GM23248 (cell line): ENCODE measurements around the gene PRDM16. TPM values are rescaled to one million over a fixed set of nuclear protein-coding genes. Genes with fewer than 3 reads are reported as not detected.

ENCODE experiments used
- DNase-seq: peaks from one replicate; pipeline ENCODE4 v3.0.0-alpha.2; 2015
- H2AFZ ChIP-seq: fragments of 200-600 bp; sonication (generic); 2 replicates; pipeline ENCODE4 v1.6.1; 2016; ENCODE audit warnings: antibody characterized with exemption
- H3F3A ChIP-seq: fragments of 200-600 bp; sonication (generic); 2 replicates; pipeline ENCODE4 v1.6.1; 2016; ENCODE audit warnings: mild to moderate bottlenecking, antibody characterized with exemption, mixed run types; ENCODE audit not compliant: insufficient read depth
- H3K27ac ChIP-seq: fragments of 200-600 bp; sonication (generic); 2 replicates; pipeline ENCODE4 v1.5.1; 2016; ENCODE audit warnings: mild to moderate bottlenecking
- H3K27me3 ChIP-seq: fragments of 200-600 bp; sonication (generic); replicated peaks from 2 replicates; pipeline ENCODE4 v1.6.1; 2016; ENCODE audit warnings: mild to moderate bottlenecking; ENCODE audit not compliant: insufficient read depth
- H3K36me3 ChIP-seq: fragments of 200-600 bp; sonication (generic); 2 replicates; pipeline ENCODE4 v1.6.1; 2016; ENCODE audit warnings: low read depth, mild to moderate bottlenecking
- H3K4me1 ChIP-seq: fragments of 200-600 bp; sonication (generic); 2 replicates; pipeline ENCODE4 v1.6.1; 2016; ENCODE audit warnings: mild to moderate bottlenecking; ENCODE audit not compliant: insufficient read depth
- H3K4me2 ChIP-seq: fragments of 200-600 bp; sonication (generic); one replicate; pipeline ENCODE4 v1.6.1; 2016; ENCODE audit warnings: mild to moderate bottlenecking; ENCODE audit not compliant: unreplicated experiment
- H3K4me3 ChIP-seq: fragments of 200-600 bp; sonication (generic); 2 replicates; pipeline ENCODE4 v1.5.1; 2016; ENCODE audit warnings: mild to moderate bottlenecking
- H3K79me2 ChIP-seq: fragments of 200-600 bp; sonication (generic); 2 replicates; pipeline ENCODE4 v1.6.1; 2016; ENCODE audit warnings: mild to moderate bottlenecking; ENCODE audit not compliant: insufficient read depth
- H3K9ac ChIP-seq: fragments of 200-600 bp; sonication (generic); 2 replicates; pipeline ENCODE4 v1.6.1; 2016; ENCODE audit warnings: mild to moderate bottlenecking
- H3K9me2 ChIP-seq: fragments of 200-600 bp; sonication (generic); 2 replicates; pipeline ENCODE4 v1.6.1; 2016; ENCODE audit warnings: mixed run types, mild to moderate bottlenecking, moderate library complexity; ENCODE audit not compliant: insufficient read depth
- H3K9me3 ChIP-seq: fragments of 200-600 bp; sonication (generic); one replicate; pipeline ENCODE4 v1.6.1; 2017; ENCODE audit warnings: low read depth
- H4K20me1 ChIP-seq: fragments of 200-600 bp; sonication (generic); 2 replicates; pipeline ENCODE4 v1.6.0; 2016; ENCODE audit not compliant: insufficient read depth
- EZH2 ChIP-seq: fragments of 200-600 bp; sonication (generic); IDR thresholded peaks from 2 replicates; pipeline ENCODE4 v1.6.1; 2018; ENCODE audit warnings: antibody characterized with exemption, mild to moderate bottlenecking; ENCODE audit not compliant: insufficient read depth, poor library complexity, severe bottlenecking
- EZH2phosphoT487 ChIP-seq: fragments of 200-600 bp; sonication (generic); IDR thresholded peaks from 2 replicates; pipeline ENCODE4 v1.6.1; 2018; ENCODE audit warnings: antibody characterized with exemption, moderate library complexity, mild to moderate bottlenecking, low read depth; ENCODE audit not compliant: insufficient read depth
- WGBS, 2 experiments: methylation state at CpG; one replicate each; pipeline ENCODE4 v1.1.6; 2015 to 2017; ENCODE audit warnings: low lambda C conversion rate in 2 of 2, low coverage in 1 of 2; ENCODE audit errors: missing lambda C conversion rate in 2 of 2; 5-methylcytosine and 5-hydroxymethylcytosine counted together
- in situ Hi-C: fragments of 300-500 bp; cut with MboI; formaldehyde crosslinking; loops from 2 replicates; pipeline ENCODE4 v1.15.0; 2020
- polyA plus RNA-seq: library from polyadenylated mRNA; unstranded; fragments of >200 nt; fragmentation: Nextera tagmentation; extraction: Ambion mirVana; gene quantifications from 2 replicates; pipeline ENCODE4 v1.2.1, GENCODE V29; 2016
- total RNA-seq: library from RNA; depleted of rRNA; stranded (reverse); fragments of >200 nt; shearing (Covaris generic); gene quantifications from 2 replicates; pipeline ENCODE4 v1.2.3, GENCODE V29; 2014

The PRDM16 gene
- total and polyA plus RNA-seq, 2 experiments from 2014 or later, result 0.18 TPM; not detected in 1

DNA sequence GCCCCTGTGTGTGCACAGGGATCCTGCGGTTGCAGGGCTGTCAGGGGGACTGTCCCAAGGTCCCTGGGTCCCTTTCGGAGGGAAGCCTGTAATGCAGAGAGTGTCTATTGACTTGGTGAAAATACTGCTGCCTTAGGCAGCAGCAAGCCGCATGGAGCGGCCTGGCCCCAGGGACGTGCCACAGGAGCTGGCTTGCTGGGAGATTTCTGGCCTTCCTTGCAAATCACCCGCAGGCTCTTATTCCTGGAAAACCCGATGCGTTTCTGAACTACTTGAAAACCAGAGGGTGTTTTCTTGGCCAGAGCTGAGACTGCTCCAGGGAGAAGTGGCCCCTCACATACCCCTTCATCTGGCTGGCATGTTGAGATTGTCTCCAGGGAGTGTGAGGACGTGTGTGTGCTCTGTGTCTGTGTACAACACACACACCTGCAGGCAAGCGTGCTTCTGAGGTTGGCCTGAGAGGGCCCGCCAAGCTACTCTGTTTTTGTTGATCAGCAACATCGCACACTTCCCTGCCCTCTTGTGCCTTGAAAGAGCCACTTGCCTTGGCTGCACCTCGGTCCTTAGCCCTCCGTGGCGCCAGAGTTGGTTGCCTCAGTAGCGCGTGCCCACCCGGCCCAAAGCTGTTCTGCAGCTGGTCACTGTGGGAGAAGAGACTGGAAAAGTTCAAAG lies 10.5 kb downstream of the PRDM16 start:
- no peaks in the 10 kb centered on the region for H3F3A ChIP-seq
- no peak overlapping the region for H3K4me3 ChIP-seq
- WGBS, 2 experiments, result 56 to 63% methylated on average over 18 of the region's 18 CpGs
- TF ChIP-seq EZH2phosphoT487 (no peak), EZH2 (no peak)
- H4K20me1 ChIP-seq, result no peaks in the 10 kb centered on the region
- H3K4me2 ChIP-seq, result no peak overlapping the region
- H3K9me3 ChIP-seq, result no peaks in the 10 kb centered on the region
- peaks cover 22% of the 10 kb centered on the region; the same call in 1 of the 2 replicates for H3K27me3 ChIP-seq
- H3K9me2 ChIP-seq, result no peaks in the 10 kb centered on the region
- no peak overlapping the region for H3K9ac ChIP-seq
- H3K36me3 ChIP-seq, result no peaks in the 10 kb centered on the region
- no peaks in the 10 kb centered on the region for H3K79me2 ChIP-seq
- in situ Hi-C loops, result no loop called here
- no peak for DNase-seq
- H2AFZ ChIP-seq, result no peak overlapping the region
- no peaks in the 10 kb centered on the region for H3K4me1 ChIP-seq
- no peak overlapping the region for H3K27ac ChIP-seq

DNA sequence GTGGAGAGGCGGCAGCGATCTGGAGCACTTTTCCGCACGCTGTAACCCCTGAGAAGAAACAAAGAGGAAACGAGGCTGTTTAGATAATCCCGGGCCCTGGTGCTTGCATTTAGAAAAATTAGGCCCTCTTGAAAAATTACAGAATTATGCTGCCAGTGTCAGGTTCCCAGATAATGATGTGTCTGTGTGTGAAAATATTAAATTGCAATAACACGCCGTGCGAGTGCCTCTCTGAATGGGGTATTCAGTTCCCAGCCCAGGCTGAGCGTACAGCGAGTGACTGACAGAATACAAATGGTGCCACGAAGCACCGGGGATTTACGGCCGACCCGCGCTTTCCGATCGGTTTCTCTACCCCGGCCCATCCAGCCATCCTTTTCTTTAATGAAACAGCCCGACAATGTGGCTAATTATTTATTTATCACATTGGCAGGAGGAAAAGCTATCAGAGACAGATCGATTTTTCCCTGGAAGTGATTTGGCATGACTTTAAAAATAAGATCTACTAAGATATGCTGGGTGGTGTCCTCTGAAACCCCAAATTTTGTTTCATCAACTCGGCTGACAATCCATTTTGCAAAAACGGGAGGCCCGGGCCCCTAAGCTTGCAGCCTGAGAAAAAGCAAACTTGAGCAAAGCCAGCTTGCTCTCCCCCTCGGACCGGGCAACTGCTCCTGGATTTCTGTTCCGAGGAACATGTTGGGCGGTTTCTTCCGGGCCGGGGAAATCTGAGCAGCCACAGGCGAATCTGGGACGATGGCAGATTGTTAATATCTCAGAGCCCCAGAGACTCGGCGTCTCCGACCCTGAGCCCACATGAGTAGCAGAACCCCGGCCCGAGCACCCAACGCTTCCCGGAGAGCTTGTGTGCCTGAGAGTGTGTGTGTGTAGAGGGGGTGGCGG lies 11.3 kb downstream of the PRDM16 start:
- H2AFZ ChIP-seq, result no peak overlapping the region
- H3K9me3 ChIP-seq, result no peaks in the 10 kb centered on the region
- H3K9me2 ChIP-seq, result no peaks in the 10 kb centered on the region
- H3F3A ChIP-seq, result no peaks in the 10 kb centered on the region
- no peak overlapping the region for H3K27ac ChIP-seq
- TF ChIP-seq EZH2, result no peak
- no peak for TF ChIP-seq EZH2phosphoT487
- no peak overlapping the region for H3K9ac ChIP-seq
- no peaks in the 10 kb centered on the region for H3K4me1 ChIP-seq
- H3K4me3 ChIP-seq, result no peak overlapping the region
- in situ Hi-C loops, result no loop called here
- no peak overlapping the region for H3K4me2 ChIP-seq
- no peaks in the 10 kb centered on the region for H4K20me1 ChIP-seq
- H3K36me3 ChIP-seq, result no peaks in the 10 kb centered on the region
- WGBS, 2 experiments, result 54 to 58% methylated on average over 41 of the region's 41 CpGs
- H3K27me3 ChIP-seq, result peaks cover 16% of the 10 kb centered on the region; the same call in 1 of the 2 replicates
- no peak for DNase-seq
- H3K79me2 ChIP-seq, result no peaks in the 10 kb centered on the region

DNA sequence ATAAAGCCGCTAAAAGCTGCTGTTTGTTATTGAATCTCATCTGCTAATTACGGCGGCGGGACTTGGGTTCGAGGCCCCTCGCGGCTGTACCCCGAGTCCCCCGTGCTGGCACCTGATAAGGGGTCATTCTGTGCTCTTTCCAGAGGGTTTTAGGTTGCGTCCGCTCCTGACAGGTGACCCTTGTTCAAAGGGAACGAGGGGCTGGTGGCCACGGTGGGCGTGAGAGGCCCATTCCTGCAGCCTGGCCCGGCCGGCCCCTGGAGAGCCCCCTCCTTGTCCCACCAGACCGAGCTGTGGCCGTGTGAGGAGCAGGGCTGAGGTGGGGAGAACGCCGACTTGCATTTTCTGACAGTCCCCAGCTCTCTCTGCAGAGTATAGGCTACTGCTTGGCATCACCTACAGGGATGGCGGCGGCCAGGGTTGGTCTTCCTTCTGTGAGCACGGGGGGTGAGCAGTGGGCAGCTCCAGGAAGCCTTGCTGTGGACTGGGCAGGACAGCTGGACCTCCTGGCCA lies 12.2 kb downstream of the PRDM16 start:
- Histone ChIP-seq H3K4me2 (no peak overlapping the region), H3F3A (no peaks in the 10 kb centered on the region), H3K27ac (no peak overlapping the region), H3K36me3 (no peaks in the 10 kb centered on the region), H3K9ac (no peak overlapping the region), H3K4me1 (no peaks in the 10 kb centered on the region), H3K79me2 (no peaks in the 10 kb centered on the region), H4K20me1 (no peaks in the 10 kb centered on the region), H3K27me3 (0 out of 2 replicates have a peak, but pooled peaks cover 7% of the 10 kb centered on the region), H3K9me3 (no peaks in the 10 kb centered on the region), H3K9me2 (no peaks in the 10 kb centered on the region), H3K4me3 (no peak overlapping the region), H2AFZ (no peak overlapping the region)
- WGBS, 2 experiments, result 61 to 63% methylated on average over 23 of the region's 23 CpGs
- TF ChIP-seq EZH2, result no peak
- TF ChIP-seq EZH2phosphoT487, result no peak
- DNase-seq, result no peak
- in situ Hi-C loops, result no loop called here

DNA sequence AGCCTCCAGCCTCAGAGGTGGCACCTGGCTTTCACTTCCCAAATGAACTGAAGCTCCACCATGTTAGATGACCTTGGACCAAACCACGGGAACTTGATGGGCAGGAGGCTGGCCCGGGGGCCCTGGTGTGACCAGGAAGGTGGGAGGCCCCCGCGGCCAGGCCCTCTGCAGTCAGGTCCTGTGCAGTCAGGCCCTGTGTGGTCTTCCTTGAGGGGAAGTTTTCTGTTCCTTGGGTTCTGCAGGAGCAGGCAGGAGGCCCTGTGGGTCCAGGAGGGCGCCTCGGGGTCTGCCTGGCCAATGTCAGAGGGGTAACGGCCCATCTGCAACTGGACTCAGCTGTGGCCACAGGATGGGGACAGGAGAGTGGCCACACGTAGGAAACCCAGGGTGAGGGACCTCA lies 13.0 kb downstream of the PRDM16 start:
- Histone ChIP-seq H3K4me2 (no peak overlapping the region), H3K79me2 (no peaks in the 10 kb centered on the region), H2AFZ (no peak overlapping the region), H3K27me3 (0 out of 2 replicates have a peak, but pooled peaks cover 4% of the 10 kb centered on the region), H3F3A (no peaks in the 10 kb centered on the region), H3K9ac (no peak overlapping the region), H3K27ac (no peak overlapping the region), H3K9me2 (no peaks in the 10 kb centered on the region), H3K4me1 (no peaks in the 10 kb centered on the region), H3K4me3 (no peak overlapping the region), H3K36me3 (no peaks in the 10 kb centered on the region), H4K20me1 (no peaks in the 10 kb centered on the region), H3K9me3 (no peaks in the 10 kb centered on the region)
- in situ Hi-C loops, result no loop called here
- TF ChIP-seq EZH2 (no peak), EZH2phosphoT487 (no peak)
- 68 to 69% methylated on average over 8 of the region's 8 CpGs for WGBS, 2 experiments
- DNase-seq, result no peak
